GM19463 (cell line): Measurements from ENCODE around the gene ODAD4.

Experiments
- ATAC-seq: cut with Tn5 transposase; IDR thresholded peaks from one replicate; pipeline ENCODE4 v1.9.1; 2021; ENCODE audit warnings: mild to moderate bottlenecking, moderate library complexity; ENCODE audit not compliant: unreplicated experiment

ODAD4 gene

GRCh38 chr17:41930009-41930832 lies at the start of gene ODAD4:
Gene ODAD4 (plus strand): TSS chr17:41930617. CDS start chr17:41930724, 107 bp downstream.
- peak; percentile 98 for ATAC-seq

GRCh38 chr17:41882756-41883155 lies 47.7 kb upstream of the ODAD4 start:
- no peak for ATAC-seq

GRCh38 chr17:41885733-41886132 lies 44.7 kb upstream of the ODAD4 start:
- ATAC-seq = no peak

- ATAC-seq = no peak
Measured at GRCh38 chr17:41888332-41888965, 42.0 kb upstream of the ODAD4 start.

GRCh38 chr17:41891135-41892020 lies 39.0 kb upstream of the ODAD4 start:
- ATAC-seq = no peak

GRCh38 chr17:41892021-41892376 lies 38.4 kb upstream of the ODAD4 start:
- ATAC-seq = no peak

- ATAC-seq = no peak
Measured at GRCh38 chr17:41893384-41893783, 37.0 kb upstream of the ODAD4 start.

GRCh38 chr17:41894791-41895331 lies 35.6 kb upstream of the ODAD4 start:
- no peak for ATAC-seq

- no peak for ATAC-seq
Measured at GRCh38 chr17:41895617-41896016, 34.8 kb upstream of the ODAD4 start.

- ATAC-seq = no peak
Measured at GRCh38 chr17:41896726-41897125, 33.7 kb upstream of the ODAD4 start.

GRCh38 chr17:41901646-41902045 lies 28.8 kb upstream of the ODAD4 start:
- no peak for ATAC-seq

GRCh38 chr17:41904242-41904841 lies 26.1 kb upstream of the ODAD4 start:
- ATAC-seq = no peak

GRCh38 chr17:41905172-41905571 lies 25.2 kb upstream of the ODAD4 start:
- ATAC-seq = no peak

GRCh38 chr17:41906465-41907184 lies 23.8 kb upstream of the ODAD4 start:
- no peak for ATAC-seq

GRCh38 chr17:41907185-41907556 lies 23.2 kb upstream of the ODAD4 start:
- ATAC-seq = no peak

- ATAC-seq = no peak
Measured at GRCh38 chr17:41907633-41908539, 22.5 kb upstream of the ODAD4 start.

GRCh38 chr17:41909088-41909487 lies 21.3 kb upstream of the ODAD4 start:
- no peak for ATAC-seq

- no peak for ATAC-seq
Measured at GRCh38 chr17:41910701-41911391, 19.6 kb upstream of the ODAD4 start.

GRCh38 chr17:41912925-41913324 lies 17.5 kb upstream of the ODAD4 start:
- ATAC-seq = no peak
